A549 (cell line): ENCODE data around the gene TAS2R60. TPM values are rescaled to one million over a fixed set of nuclear protein-coding genes. Genes with fewer than 3 reads are reported as not detected.

Experiments
- ATAC-seq, 2 experiments: fragments of 200-7000 bp in 1 of 2; fragments of >200 bp in 1 of 2; cut with Nextera tagmentation in 1 of 2; cut with Tn5 transposase in 1 of 2; 3 replicates each; pipeline versions ENCODE4 v1.8.0 to v1.9.1; 2018 to 2020; ENCODE audit warnings: mild to moderate bottlenecking in 1 of 2, moderate library complexity in 1 of 2
- CTCF ChIA-PET: fragments of 300-600 bp; sonication (Branson Sonifier 250); formaldehyde crosslinking; extraction: SDS; loops from one replicate; lab custom pipeline; 2021; ENCODE audit warnings: antibody characterized with exemption, inconsistent platforms; lab: Yijun Ruan, JAX
- POLR2A ChIA-PET: fragments of 350-600 bp; formaldehyde crosslinking; extraction: SDS; loops from one replicate; lab custom pipeline; 2021; ENCODE audit warnings: antibody characterized with exemption, inconsistent platforms; lab: Yijun Ruan, JAX
- DNase-seq, 2 experiments: peaks; one replicate each; pipeline versions ENCODE4 v3.0.0 to v3.0.0-alpha.2; 2011 to 2016; ENCODE audit warnings: low read depth in 1 of 2, low spot score in 1 of 2
- FAIRE-seq: peaks from 2 replicates; lab custom pipeline; 2011; peaks lifted over from hg19 to GRCh38; lab: Jason Lieb, UNC
- H3K27ac ChIP-seq, 2 experiments: fragments of >200 bp; sonication (Bioruptor Twin); formaldehyde crosslinking; 3 replicates each; pipeline ENCODE4 v1.5.1; 2016 to 2017
- H3K4me1 ChIP-seq: fragments of >200 bp; sonication (Bioruptor Twin); formaldehyde crosslinking; 3 replicates; pipeline ENCODE4 v1.6.1; 2016
- H3K4me2 ChIP-seq: fragments of >200 bp; sonication (Bioruptor Twin); formaldehyde crosslinking; 3 replicates; pipeline ENCODE4 v1.6.1; 2016
- H3K4me3 ChIP-seq: fragments of >200 bp; sonication (Bioruptor Twin); formaldehyde crosslinking; 3 replicates; pipeline ENCODE4 v1.5.1; 2016
- H3K9me3 ChIP-seq: fragments of >200 bp; sonication (Bioruptor Twin); formaldehyde crosslinking; 3 replicates; pipeline ENCODE4 v1.6.1; 2016
- CEBPB ChIP-seq, 2 experiments: fragments of >200 bp in 1 of 2; sonication (Bioruptor Twin) in 1 of 2; formaldehyde crosslinking in 1 of 2; IDR thresholded peaks; 2 replicates each; pipeline ENCODE4 v1.6.1; 2012 to 2016
- CHD2 ChIP-seq: fragments of 150-350 bp; IDR thresholded peaks from 2 replicates; pipeline ENCODE4 v1.6.1; 2014; ENCODE audit warnings: low read length; ENCODE audit not compliant: partially characterized antibody
- CHD4 ChIP-seq: fragments of 200-600 bp; sonication (generic); IDR thresholded peaks from 2 replicates; pipeline ENCODE4 v1.6.1; 2016; ENCODE audit warnings: antibody characterized with exemption, mild to moderate bottlenecking, borderline replicate concordance
- EHF ChIP-seq: fragments of 250-450 bp; sonication (Bioruptor Pico); IDR thresholded peaks from 2 replicates; pipeline ENCODE4 v1.5.0; 2020; ENCODE audit warnings: mild to moderate bottlenecking
- EHMT2 ChIP-seq: fragments of 200-600 bp; sonication (generic); IDR thresholded peaks from 2 replicates; pipeline ENCODE4 v1.6.1; 2016; ENCODE audit warnings: antibody characterized with exemption, low read depth, mild to moderate bottlenecking, moderate library complexity
- FOSB ChIP-seq: fragments of 250-450 bp; sonication (Bioruptor Pico); IDR thresholded peaks from 2 replicates; pipeline ENCODE4 v1.5.0; 2020; ENCODE audit warnings: mild to moderate bottlenecking, moderate library complexity
- FOSL2 ChIP-seq, 2 experiments: fragments of 450-650 bp in 1 of 2; fragments of >200 bp in 1 of 2; sonication (Bioruptor Twin) in 1 of 2; formaldehyde crosslinking; IDR thresholded peaks; 2 replicates each; pipeline versions ENCODE4 v1.5.0 to v1.6.1; 2016 to 2020; ENCODE audit warnings: mild to moderate bottlenecking in 1 of 2, moderate library complexity in 1 of 2
- FOXS1 ChIP-seq: fragments of 250-450 bp; sonication (Bioruptor Pico); IDR thresholded peaks from 2 replicates; pipeline ENCODE4 v1.5.0; 2020; ENCODE audit warnings: mild to moderate bottlenecking, moderate library complexity
- GATA3 ChIP-seq: IDR thresholded peaks from 2 replicates; pipeline ENCODE4 v1.6.1; 2012; ENCODE audit warnings: borderline replicate concordance
- HMGXB4 ChIP-seq: fragments of 250-450 bp; sonication (Bioruptor Pico); IDR thresholded peaks from 2 replicates; pipeline ENCODE4 v1.5.0; 2021; ENCODE audit warnings: mild to moderate bottlenecking, moderate library complexity, borderline replicate concordance
- JUN ChIP-seq, 2 experiments: fragments of >200 bp; sonication (Bioruptor Twin); formaldehyde crosslinking; IDR thresholded peaks; 2 replicates in 1 of 2; 3 replicates in 1 of 2; pipeline ENCODE4 v1.6.1; 2016 to 2017
- KDM1A ChIP-seq: fragments of 200-600 bp; sonication (generic); IDR thresholded peaks from 2 replicates; pipeline ENCODE4 v1.6.1; 2016; ENCODE audit warnings: low read depth, mild to moderate bottlenecking
- MAFK ChIP-seq: fragments of 450-650 bp; IDR thresholded peaks from 2 replicates; pipeline ENCODE4 v1.6.1; 2014; ENCODE audit not compliant: partially characterized antibody
- MAX ChIP-seq: IDR thresholded peaks from 2 replicates; pipeline ENCODE4 v1.6.1; 2012
- POLR2AphosphoS2 ChIP-seq: conservative IDR thresholded peaks from 2 replicates; pipeline ENCODE4 v1.6.1; 2012; ENCODE audit warnings: low read length, improper control_type of control experiment, inconsistent platforms
- SMC3 ChIP-seq: fragments of >200 bp; sonication (Bioruptor Twin); formaldehyde crosslinking; IDR thresholded peaks from 3 replicates; pipeline ENCODE4 v1.6.1; 2018; ENCODE audit warnings: inconsistent platforms
- SREBF2 ChIP-seq: fragments of 450-650 bp; IDR thresholded peaks from 2 replicates; pipeline ENCODE4 v1.6.1; 2014; ENCODE audit warnings: mild to moderate bottlenecking, moderate library complexity
- TFCP2L1 ChIP-seq: fragments of 250-450 bp; sonication (Bioruptor Pico); IDR thresholded peaks from 2 replicates; pipeline ENCODE4 v1.5.0; 2021; ENCODE audit warnings: mild to moderate bottlenecking
- ZC3H11A ChIP-seq: fragments of 450-650 bp; IDR thresholded peaks from 2 replicates; pipeline ENCODE4 v1.6.1; 2014; ENCODE audit warnings: antibody characterized with exemption, mild to moderate bottlenecking
- ZSCAN20 ChIP-seq: fragments of 250-450 bp; sonication (Bioruptor Pico); IDR thresholded peaks from 2 replicates; pipeline ENCODE4 v1.8.0; 2022; ENCODE audit warnings: mild to moderate bottlenecking, moderate library complexity
- WGBS: methylation state at CpG from one replicate; pipeline ENCODE4 v1.1.6; 2017; ENCODE audit errors: missing lambda C conversion rate; 5-methylcytosine and 5-hydroxymethylcytosine counted together
- polyA plus RNA-seq, 4 experiments: library from polyadenylated mRNA; depleted of rRNA in 3 of 4; stranded (reverse); fragments of >200 nt; fragmentation: RNase III in 1 of 4; extraction: RNeasy Plus Mini Kit Qiagen cat#74134 plus additional on column Dnase treatment in 1 of 4; gene quantifications; 2 replicates in 3 of 4; 3 replicates in 1 of 4; pipeline ENCODE4 v1.2.3, GENCODE V29; 2011 to 2017

The TAS2R60 gene
- polyA plus RNA-seq, 2 of the 4 experiments (the other 2 are of a cell fraction): not detected

- Histone ChIP-seq H3K4me2 (no peak overlapping the region), H3K4me3 (no peak overlapping the region), H3K27ac (no peak overlapping the region), H3K4me1 (no peaks in the 10 kb centered on the region), H3K9me3 (0 out of 3 replicates have a peak, but pooled peaks cover 8% of the 10 kb centered on the region)
- 3% methylated on average over 1 of the region's 1 CpG for WGBS
- POLR2A ChIA-PET: no interaction called here
- CTCF ChIA-PET: no interaction called here
- TF ChIP-seq POLR2AphosphoS2: no peak
- TF ChIP-seq FOSL2 (IDR thresholded peaks at IDR 0.05): no peak
- no peak for TF ChIP-seq FOSL2 (CRISPR knock-in tag; IDR thresholded peaks at IDR 0.05)
- TF ChIP-seq EHMT2: no peak
- no peak for TF ChIP-seq KDM1A
- no peak for TF ChIP-seq SREBF2
- TF ChIP-seq TFCP2L1 (CRISPR knock-in tag): no peak
- no peak for TF ChIP-seq CHD2
- no peak for TF ChIP-seq HMGXB4 (CRISPR knock-in tag)
- TF ChIP-seq FOXS1 (CRISPR knock-in tag): no peak
- no peak for TF ChIP-seq MAX
- TF ChIP-seq ZC3H11A: no peak
- FAIRE-seq (no peak), DNase-seq (no peak), ATAC-seq (no peak)
Observed at GRCh38 chr7:143459359-143459758, 16.1 kb downstream of the TAS2R60 start.

- no peak for DNase-seq
- ATAC-seq: no peak
- Histone ChIP-seq H3K27ac (no peak overlapping the region), H3K4me1 (no peaks in the 10 kb centered on the region), H3K4me3 (no peak overlapping the region), H3K9me3 (0 out of 3 replicates have a peak, but pooled peaks cover 8% of the 10 kb centered on the region), H3K4me2 (no peak overlapping the region)
- TF ChIP-seq GATA3: no peak
- TF ChIP-seq CHD4: no peak
- no peak for TF ChIP-seq SMC3
- no peak for TF ChIP-seq CEBPB (IDR thresholded peaks at IDR 0.05)
- no peak for TF ChIP-seq ZSCAN20 (CRISPR knock-in tag)
- no peak for TF ChIP-seq JUN (IDR thresholded peaks at IDR 0.05)
- TF ChIP-seq FOSB (CRISPR knock-in tag): no peak
- no peak for TF ChIP-seq SREBF2
- no peak for TF ChIP-seq MAFK
- TF ChIP-seq EHF (CRISPR knock-in tag): no peak
- no peak for TF ChIP-seq CHD2
- no peak for TF ChIP-seq ZC3H11A
- TF ChIP-seq POLR2AphosphoS2: no peak
- ChIA-PET CTCF (no interaction called here), POLR2A (no interaction called here)
- WGBS: 5% methylated on average over 4 of the region's 4 CpGs
- no peak for FAIRE-seq
Observed at GRCh38 chr7:143460271-143460979, 17.2 kb downstream of the TAS2R60 start.

- no peak for ATAC-seq
- 12% methylated on average over 3 of the region's 3 CpGs for WGBS
- no peak overlapping the region for H3K4me2 ChIP-seq
- H3K4me3 ChIP-seq: no peak overlapping the region
- ChIA-PET CTCF (interaction anchor here (1.2 kb wide), 1 partner anchor 8 kb away, joined by 3 read pairs; no protein-coding TSS in a partner anchor), POLR2A (no interaction called here)
- H3K27ac ChIP-seq: no peak overlapping the region
- no peak for TF ChIP-seq GATA3
- TF ChIP-seq SREBF2: no peak
- TF ChIP-seq MAFK: no peak
- DNase-seq: no peak
- H3K4me1 ChIP-seq: no peaks in the 10 kb centered on the region
- 0 out of 3 replicates have a peak, but pooled peaks cover 8% of the 10 kb centered on the region for H3K9me3 ChIP-seq
- FAIRE-seq: no peak
Observed at GRCh38 chr7:143462045-143462444, 18.8 kb downstream of the TAS2R60 start.
